GM19025 (cell line): ENCODE data around the gene TTBK1.

Experiments used
- ATAC-seq: cut with Tn5 transposase; IDR thresholded peaks from one replicate; pipeline ENCODE4 v1.9.1; 2021; ENCODE audit warnings: mild to moderate bottlenecking, low read depth, moderate library complexity; ENCODE audit not compliant: unreplicated experiment

The TTBK1 gene

GRCh38 chr6:43334466-43335095 is 91.3 kb downstream of the TTBK1 start:
- no peak for ATAC-seq

- no peak for ATAC-seq
Measured at GRCh38 chr6:43335469-43335868, 92.2 kb downstream of the TTBK1 start.

GRCh38 chr6:43336382-43336781 is 93.1 kb downstream of the TTBK1 start:
- ATAC-seq, result no peak
